ENCODE measurements around the gene RBPMS2. TPM values are rescaled to one million over a fixed set of nuclear protein-coding genes. Genes with fewer than 3 reads are reported as not detected.

Gene RBPMS2
- total RNA-seq, 1 donor from 2014 or later = 24.5 TPM

- DNase-seq (ENCODE audit: low spot score) = no peak
Observed at GRCh38 chr15:64783796-64784195, 8.4 kb upstream of the RBPMS2 start.

- no peak for DNase-seq (ENCODE audit: low spot score)
Observed at GRCh38 chr15:64782751-64783150, 7.4 kb upstream of the RBPMS2 start.

GRCh38 chr15:64781299-64781698, 5.9 kb upstream of the RBPMS2 start:
- no peak for DNase-seq (ENCODE audit: low spot score)

GRCh38 chr15:64780600-64781156, 5.3 kb upstream of the RBPMS2 start:
- no peak for DNase-seq (ENCODE audit: low spot score)

GRCh38 chr15:64779630-64780029, 4.2 kb upstream of the RBPMS2 start:
- DNase-seq (ENCODE audit: low spot score) = no peak

DNA sequence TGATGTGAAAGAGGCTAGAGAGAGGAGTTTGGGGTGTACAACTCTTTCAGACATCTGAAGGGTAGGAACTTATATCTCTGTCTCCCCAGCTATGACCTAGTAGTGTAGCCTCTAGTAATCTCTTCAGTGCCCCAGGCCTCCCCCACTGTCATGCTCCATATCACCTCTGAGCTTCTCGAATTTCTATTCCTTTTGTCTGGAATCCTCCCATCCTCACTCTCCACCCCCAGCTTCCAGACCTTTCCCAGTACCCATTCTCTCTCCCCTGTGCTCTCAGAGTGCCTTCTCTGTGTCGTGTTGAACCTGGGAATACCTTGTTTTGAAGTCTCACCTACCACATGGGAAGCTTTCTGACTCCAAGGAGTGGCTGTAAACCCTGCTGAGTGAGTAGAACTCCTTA, 3.6 kb upstream of the RBPMS2 start:
- no peak for DNase-seq (ENCODE audit: low spot score)

GRCh38 chr15:64776402-64776786, 1.0 kb upstream of the RBPMS2 start:
- no peak for DNase-seq (ENCODE audit: low spot score)

- DNase-seq (ENCODE audit: low spot score) = no peak
Observed at GRCh38 chr15:64774629-64775493, 528 bp downstream of the RBPMS2 start.

DNA sequence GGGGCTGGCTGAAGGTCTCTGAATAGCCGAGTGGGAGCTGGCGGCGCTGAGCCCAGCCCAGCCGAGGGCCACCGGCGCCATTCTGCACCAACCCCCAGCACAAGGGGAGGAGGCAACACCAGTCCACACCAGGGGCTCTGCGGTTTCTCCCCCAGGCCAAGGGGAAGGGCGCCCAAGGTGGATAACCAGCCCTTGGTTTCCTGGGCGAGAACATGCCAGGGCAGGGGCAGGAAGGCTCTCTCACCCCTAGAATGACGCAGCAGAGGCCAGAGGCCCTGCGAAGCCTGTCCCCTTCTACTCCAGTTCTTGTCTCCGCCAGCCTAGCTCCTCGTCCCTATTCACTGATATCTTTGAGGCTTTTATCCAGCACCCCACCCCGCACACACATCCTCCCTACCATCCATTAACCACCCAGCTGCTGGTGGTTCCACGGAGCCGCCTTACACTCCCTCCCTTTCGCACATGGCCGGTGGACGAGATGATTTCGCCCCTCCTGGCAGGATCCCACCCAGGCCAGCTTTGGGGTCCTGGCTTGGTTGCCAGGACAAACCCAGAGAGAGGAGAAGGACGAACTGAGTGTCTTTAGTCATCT, 1.3 kb downstream of the RBPMS2 start:
- DNase-seq (ENCODE audit: low spot score) = no peak

GRCh38 chr15:64773606-64774005, 1.8 kb downstream of the RBPMS2 start:
- no peak for DNase-seq (ENCODE audit: low spot score)

GRCh38 chr15:64772964-64773363, 2.4 kb downstream of the RBPMS2 start:
- DNase-seq (ENCODE audit: low spot score) = no peak

- DNase-seq (ENCODE audit: low spot score) = no peak
Observed at GRCh38 chr15:64772488-64772887, 2.9 kb downstream of the RBPMS2 start.

GRCh38 chr15:64770626-64771025, 4.8 kb downstream of the RBPMS2 start:
- no peak for DNase-seq (ENCODE audit: low spot score)

DNA sequence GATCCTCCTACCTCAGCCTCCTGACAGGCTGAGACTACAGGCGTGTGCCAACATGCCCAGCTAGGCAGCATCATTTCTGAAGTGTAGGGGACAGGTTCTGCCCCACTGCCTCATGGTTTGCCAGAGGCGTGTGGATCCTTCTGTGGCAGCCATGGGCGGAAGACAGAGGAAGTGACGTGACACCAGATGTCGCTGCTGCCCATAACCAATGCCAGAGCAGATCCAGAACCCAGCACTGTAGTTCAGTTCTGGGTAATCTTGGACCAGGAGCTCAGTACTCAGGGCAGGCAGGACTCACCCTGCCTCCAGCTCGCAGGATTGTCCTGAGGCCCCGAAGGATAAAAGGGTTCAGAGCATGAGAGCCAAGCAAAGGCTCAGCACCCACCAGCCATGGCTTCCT, 8.2 kb downstream of the RBPMS2 start:
- DNase-seq (ENCODE audit: low spot score) = no peak

- no peak for DNase-seq (ENCODE audit: low spot score)
Observed at GRCh38 chr15:64766058-64766457, 9.3 kb downstream of the RBPMS2 start.

DNA sequence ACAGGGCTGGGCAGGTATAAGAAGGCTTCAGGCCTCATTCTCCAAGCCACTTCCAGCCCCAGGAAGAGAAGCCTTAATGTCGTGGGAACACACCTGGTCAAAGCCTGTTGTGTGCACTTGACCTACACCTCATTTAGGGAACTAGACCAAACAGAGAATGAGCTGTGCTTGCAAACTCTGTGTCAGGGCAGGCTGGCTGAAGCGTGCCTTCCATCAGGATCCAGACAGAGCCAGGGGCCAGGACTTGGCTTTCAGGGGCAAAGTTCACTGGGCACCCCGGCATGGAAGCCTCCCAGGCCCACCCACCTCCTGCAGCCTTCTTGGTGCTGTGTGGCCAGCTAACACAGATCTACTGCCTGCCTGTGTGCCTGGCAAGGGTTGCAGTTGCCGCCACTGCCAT, 11.5 kb downstream of the RBPMS2 start:
- DNase-seq (ENCODE audit: low spot score) = no peak

DNA sequence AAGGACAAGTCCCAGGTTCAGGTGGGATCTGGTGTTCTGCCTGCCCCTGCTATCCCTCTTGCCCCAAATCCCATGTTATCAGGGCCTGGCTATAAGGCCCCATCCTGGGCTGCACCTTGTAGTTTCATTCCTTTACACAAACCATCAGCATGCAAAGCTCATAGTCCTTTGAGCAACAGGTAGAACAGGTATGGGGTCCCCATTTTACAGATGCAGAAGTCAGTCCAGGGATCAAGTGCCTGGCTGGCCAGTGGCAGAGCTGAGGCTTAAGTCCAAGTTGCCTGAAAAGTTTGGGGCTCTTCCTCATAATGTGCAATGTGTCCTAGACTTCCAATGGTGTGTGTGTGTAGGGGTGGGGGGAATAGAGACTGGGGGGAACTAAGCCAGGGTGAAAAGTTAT, 11.9 kb downstream of the RBPMS2 start:
- DNase-seq (ENCODE audit: low spot score) = no peak

DNA sequence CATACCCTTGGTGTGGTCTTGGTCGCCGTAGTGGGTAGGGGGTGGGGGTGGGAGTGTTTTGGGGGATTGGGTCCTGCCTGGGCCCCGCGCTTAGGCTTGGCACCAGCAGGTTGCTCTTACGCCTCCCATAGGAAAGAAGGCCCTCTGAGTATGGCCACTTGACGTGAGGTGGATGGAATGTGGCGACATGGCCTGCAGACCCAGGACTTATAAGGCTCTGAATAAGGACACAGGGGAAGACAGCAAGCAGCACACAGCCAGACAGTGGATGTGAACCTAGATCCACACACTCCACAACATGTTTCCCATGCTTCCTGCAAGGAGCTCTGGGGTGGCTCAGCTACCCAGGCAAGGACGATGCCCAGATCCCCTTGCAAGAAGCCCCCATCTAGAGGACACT, 12.4 kb downstream of the RBPMS2 start:
- DNase-seq (ENCODE audit: low spot score) = no peak

DNA sequence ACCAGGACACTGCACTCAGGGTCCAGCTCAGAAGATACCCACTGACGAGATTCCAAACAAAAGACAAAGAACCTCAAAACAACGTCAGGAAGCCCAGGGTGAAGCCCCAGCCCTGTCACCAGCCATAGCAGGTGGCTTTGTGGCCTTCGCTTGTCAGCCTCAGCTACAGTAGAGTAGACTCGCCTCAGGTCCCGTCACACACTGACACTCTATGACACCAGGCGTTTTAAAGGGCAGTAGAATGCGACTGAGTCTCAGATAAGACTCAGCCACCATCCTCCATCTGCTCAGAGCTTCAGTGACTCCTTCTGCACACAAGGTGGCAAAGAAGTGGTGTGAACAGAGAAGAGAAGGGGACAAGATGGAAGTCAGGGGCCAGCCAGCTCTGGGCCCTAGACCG, 12.8 kb downstream of the RBPMS2 start:
- DNase-seq (ENCODE audit: low spot score) = no peak

GRCh38 chr15:64761156-64761555, 14.2 kb downstream of the RBPMS2 start:
- DNase-seq (ENCODE audit: low spot score) = no peak

- DNase-seq (ENCODE audit: low spot score) = no peak
Observed at GRCh38 chr15:64760056-64760455, 15.3 kb downstream of the RBPMS2 start.

DNA sequence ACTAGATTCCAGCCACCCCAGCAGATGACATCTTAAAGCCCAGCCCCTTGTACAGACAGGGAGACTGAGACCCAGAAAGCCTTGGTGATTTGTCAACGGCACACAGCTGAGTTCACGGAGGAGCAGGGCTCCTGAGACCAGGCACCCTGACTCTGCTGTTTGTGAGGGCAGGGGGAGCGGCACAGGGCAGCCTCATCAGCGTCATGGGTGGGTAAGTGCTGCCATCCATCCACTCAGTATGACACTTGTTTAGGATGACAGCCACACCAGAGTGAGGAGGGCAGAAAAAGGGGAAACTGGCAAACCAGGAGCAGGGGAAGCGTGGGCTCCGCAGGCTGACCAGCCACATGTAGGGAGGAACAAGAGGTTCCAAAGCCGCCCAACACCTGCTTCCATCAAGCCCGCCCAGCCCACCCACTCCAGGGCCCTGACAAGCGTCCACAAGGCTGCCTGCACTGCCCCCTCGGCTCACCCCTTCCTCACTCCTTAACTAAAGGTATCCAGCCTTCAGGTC, 19.9 kb downstream of the RBPMS2 start:
- DNase-seq (ENCODE audit: low spot score) = no peak

All from mesenteric fat pad (tissue), 1 donor.